ENCODE results near the gene TM2D1. TPM values are rescaled to one million over a fixed set of nuclear protein-coding genes. Genes with fewer than 3 reads are reported as not detected.

The TM2D1 gene
- total and polyA plus RNA-seq, 9 donors: 48.6 to 61.1 (median 56.8) TPM

GRCh38 chr1:61638911-61639605 lies 85.9 kb downstream of the TM2D1 start:
- Histone ChIP-seq H3K4me1 (ENCODE audit: control insufficient read depth, insufficient read depth, low read length) (peaks cover 27% of the 10 kb centered on the region), H3K27me3 (ENCODE audit: control insufficient read depth, insufficient read depth, low read length) (no peaks in the 10 kb centered on the region), H3K27ac (ENCODE audit: low read length) (peak overlapping the region; percentile 75), H3K36me3 (ENCODE audit: control insufficient read depth, insufficient read depth, low read length) (no peaks in the 10 kb centered on the region), H3K4me3 (ENCODE audit: low read length) (no peak overlapping the region), H3K9me3 (replicated peaks; ENCODE audit: control insufficient read depth, low read depth, low read length) (no peaks in the 10 kb centered on the region)
- WGBS (ENCODE audit: insufficient coverage): 28% methylated on average over 3 of the region's 3 CpGs
- peak; percentile 52 for DNase-seq

- H3K4me3 ChIP-seq (ENCODE audit: low read length): no peak overlapping the region
- no peaks in the 10 kb centered on the region for H3K27me3 ChIP-seq (ENCODE audit: control insufficient read depth, insufficient read depth, low read length)
- peak overlapping the region; percentile 75 for H3K27ac ChIP-seq (ENCODE audit: low read length)
- no CpG with 5 or more reads among the region's 2 CpGs for WGBS (ENCODE audit: insufficient coverage)
- DNase-seq: peak; percentile 98
- no peaks in the 10 kb centered on the region for H3K9me3 ChIP-seq (replicated peaks; ENCODE audit: control insufficient read depth, low read depth, low read length)
- H3K4me1 ChIP-seq (ENCODE audit: control insufficient read depth, insufficient read depth, low read length): peaks cover 27% of the 10 kb centered on the region
- H3K36me3 ChIP-seq (ENCODE audit: control insufficient read depth, insufficient read depth, low read length): no peaks in the 10 kb centered on the region
These were observed 86.6 kb downstream of the TM2D1 start for GRCh38 chr1:61638296-61638695.

GRCh38 chr1:61637470-61637869 lies 87.5 kb downstream of the TM2D1 start:
- no peaks in the 10 kb centered on the region for H3K36me3 ChIP-seq (ENCODE audit: control insufficient read depth, insufficient read depth, low read length)
- H3K27ac ChIP-seq (ENCODE audit: low read length): peak overlapping the region; percentile 75
- H3K27me3 ChIP-seq (ENCODE audit: control insufficient read depth, insufficient read depth, low read length): no peaks in the 10 kb centered on the region
- no peak overlapping the region for H3K4me3 ChIP-seq (ENCODE audit: low read length)
- WGBS (ENCODE audit: insufficient coverage): 100% methylated on average over 1 of the region's 2 CpGs
- H3K4me1 ChIP-seq (ENCODE audit: control insufficient read depth, insufficient read depth, low read length): peaks cover 26% of the 10 kb centered on the region
- H3K9me3 ChIP-seq (replicated peaks; ENCODE audit: control insufficient read depth, low read depth, low read length): no peaks in the 10 kb centered on the region
- no peak for DNase-seq

- no CpG with 5 or more reads among the region's 3 CpGs for WGBS (ENCODE audit: insufficient coverage)
- Histone ChIP-seq H3K9me3 (replicated peaks; ENCODE audit: control insufficient read depth, low read depth, low read length) (no peaks in the 10 kb centered on the region), H3K4me1 (ENCODE audit: control insufficient read depth, insufficient read depth, low read length) (peaks cover 23% of the 10 kb centered on the region), H3K36me3 (ENCODE audit: control insufficient read depth, insufficient read depth, low read length) (no peaks in the 10 kb centered on the region), H3K27ac (ENCODE audit: low read length) (no peak overlapping the region), H3K4me3 (ENCODE audit: low read length) (no peak overlapping the region), H3K27me3 (ENCODE audit: control insufficient read depth, insufficient read depth, low read length) (no peaks in the 10 kb centered on the region)
- DNase-seq: no peak
These were observed 88.1 kb downstream of the TM2D1 start for GRCh38 chr1:61636814-61637213.

- no peaks in the 10 kb centered on the region for H3K9me3 ChIP-seq (replicated peaks; ENCODE audit: control insufficient read depth, low read depth, low read length)
- H3K36me3 ChIP-seq (ENCODE audit: control insufficient read depth, insufficient read depth, low read length): no peaks in the 10 kb centered on the region
- H3K27ac ChIP-seq (ENCODE audit: low read length): no peak overlapping the region
- H3K4me1 ChIP-seq (ENCODE audit: control insufficient read depth, insufficient read depth, low read length): peaks cover 20% of the 10 kb centered on the region
- H3K27me3 ChIP-seq (ENCODE audit: control insufficient read depth, insufficient read depth, low read length): no peaks in the 10 kb centered on the region
- WGBS (ENCODE audit: insufficient coverage): no CpG with 5 or more reads among the region's 4 CpGs
- DNase-seq: peak; percentile 42
- no peak overlapping the region for H3K4me3 ChIP-seq (ENCODE audit: low read length)
These were observed 88.6 kb downstream of the TM2D1 start for GRCh38 chr1:61636376-61636775.

GRCh38 chr1:61635557-61635956 lies 89.4 kb downstream of the TM2D1 start:
- no peaks in the 10 kb centered on the region for H3K9me3 ChIP-seq (replicated peaks; ENCODE audit: control insufficient read depth, low read depth, low read length)
- H3K4me3 ChIP-seq (ENCODE audit: low read length): no peak overlapping the region
- no peaks in the 10 kb centered on the region for H3K27me3 ChIP-seq (ENCODE audit: control insufficient read depth, insufficient read depth, low read length)
- H3K36me3 ChIP-seq (ENCODE audit: control insufficient read depth, insufficient read depth, low read length): no peaks in the 10 kb centered on the region
- H3K27ac ChIP-seq (ENCODE audit: low read length): no peak overlapping the region
- 20% methylated on average over 1 of the region's 4 CpGs for WGBS (ENCODE audit: insufficient coverage)
- peak; percentile 58 for DNase-seq
- peaks cover 14% of the 10 kb centered on the region for H3K4me1 ChIP-seq (ENCODE audit: control insufficient read depth, insufficient read depth, low read length)

GRCh38 chr1:61631436-61631835 lies 93.5 kb downstream of the TM2D1 start:
- WGBS (ENCODE audit: insufficient coverage): no CpG with 5 or more reads among the region's 1 CpG
- no peak for DNase-seq
- no peak overlapping the region for H3K4me3 ChIP-seq (ENCODE audit: low read length)
- H3K9me3 ChIP-seq (replicated peaks; ENCODE audit: control insufficient read depth, low read depth, low read length): no peaks in the 10 kb centered on the region
- H3K36me3 ChIP-seq (ENCODE audit: control insufficient read depth, insufficient read depth, low read length): no peaks in the 10 kb centered on the region
- no peaks in the 10 kb centered on the region for H3K4me1 ChIP-seq (ENCODE audit: control insufficient read depth, insufficient read depth, low read length)
- no peak overlapping the region for H3K27ac ChIP-seq (ENCODE audit: low read length)
- H3K27me3 ChIP-seq (ENCODE audit: control insufficient read depth, insufficient read depth, low read length): no peaks in the 10 kb centered on the region

Other genes with a start within 250 kb of the TM2D1 start
- 5.1 TPM for gene PATJ, start 17.3 kb upstream of the TM2D1 start, total RNA-seq
- 1 to 10 TPM; 2.8 to 4.6 (median 3.4) TPM for gene PATJ, start 17.3 kb upstream of the TM2D1 start, polyA plus RNA-seq (ENCODE audit: insufficient read depth in 1 of 8, insufficient read length in 8 of 8, low replicate concordance in 1 of 8)